ENCODE results near the gene GBX1. TPM values are rescaled to one million over a fixed set of nuclear protein-coding genes. Genes with fewer than 3 reads are reported as not detected.

The GBX1 gene
- polyA plus RNA-seq, 2 of the 4 experiments (the other 2 are of a cell fraction) = not detected

DNA sequence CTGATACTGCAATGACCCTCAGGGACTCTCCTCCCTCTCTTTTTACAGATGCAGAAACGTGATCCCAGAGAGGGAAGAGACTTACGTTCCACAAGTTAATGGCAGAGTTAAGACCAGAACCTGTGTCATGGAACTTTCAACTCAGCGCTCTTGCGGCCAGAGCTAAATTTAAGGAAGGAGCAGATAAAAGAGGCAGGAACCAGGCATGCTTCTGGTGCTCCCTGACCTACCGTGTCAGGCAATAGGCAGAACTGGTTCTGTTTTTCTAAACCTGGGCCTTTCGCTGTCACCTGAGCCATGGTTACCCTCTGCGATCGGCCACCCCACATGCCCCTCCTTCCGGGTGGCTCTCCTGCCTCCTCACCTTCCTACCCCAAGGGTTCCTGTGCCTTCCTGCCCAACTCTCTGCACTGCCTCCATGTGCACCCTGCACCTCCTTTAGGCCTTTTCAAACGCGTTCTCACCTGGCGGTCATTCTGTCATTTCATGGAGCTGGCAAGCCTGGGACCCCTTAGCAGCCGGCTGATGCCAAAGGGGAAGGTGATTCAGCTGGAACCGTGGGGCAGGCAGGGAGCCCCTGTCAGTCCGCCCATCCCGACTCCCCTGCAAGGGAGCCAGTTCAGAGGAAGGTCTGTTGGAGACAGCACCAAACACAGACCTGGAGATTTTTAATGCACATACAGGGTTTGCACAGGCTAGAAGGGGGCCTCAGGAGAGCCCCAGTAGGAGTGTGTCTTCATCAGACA, 7.7 kb upstream of the GBX1 start:
- TF ChIP-seq HDAC2 (IDR thresholded peaks at IDR 0.05) (no peak), SMC3 (IDR thresholded peaks at IDR 0.05) (no peak), BCL3 (IDR thresholded peaks at IDR 0.05) (no peak), CBX8 (IDR thresholded peaks at IDR 0.05) (no peak), GATA3 (IDR thresholded peaks at IDR 0.05; ENCODE audit: borderline replicate concordance) (no peak), RARB (CRISPR knock-in tag; IDR thresholded peaks at IDR 0.05) (no peak), NR3C1 (IDR thresholded peaks at IDR 0.05) (no peak), CHD4 (IDR thresholded peaks at IDR 0.05; ENCODE audit: borderline replicate concordance) (no peak), CTCF (IDR thresholded peaks at IDR 0.05) (no peak), ZC3H11A (IDR thresholded peaks at IDR 0.05) (no peak)
- TF ChIP-seq, protein P1, sequence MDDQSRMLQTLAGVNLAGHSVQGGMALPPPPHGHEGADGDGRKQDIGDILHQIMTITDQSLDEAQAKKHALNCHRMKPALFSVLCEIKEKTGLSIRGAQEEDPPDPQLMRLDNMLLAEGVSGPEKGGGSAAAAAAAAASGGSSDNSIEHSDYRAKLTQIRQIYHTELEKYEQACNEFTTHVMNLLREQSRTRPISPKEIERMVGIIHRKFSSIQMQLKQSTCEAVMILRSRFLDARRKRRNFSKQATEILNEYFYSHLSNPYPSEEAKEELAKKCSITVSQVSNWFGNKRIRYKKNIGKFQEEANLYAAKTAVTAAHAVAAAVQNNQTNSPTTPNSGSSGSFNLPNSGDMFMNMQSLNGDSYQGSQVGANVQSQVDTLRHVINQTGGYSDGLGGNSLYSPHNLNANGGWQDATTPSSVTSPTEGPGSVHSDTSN (IDR thresholded peaks at IDR 0.05) = no peak
- ChIA-PET POLR2A (no interaction called here), CTCF (interaction anchor here (0.6 to 5.3 kb wide), 9 partner anchors 8 to 581 kb away, joined by 3 to 34 read pairs (median 3); partner anchors contain the start of gene GBX1)
- WGBS (ENCODE audit: missing lambda C conversion rate) = 71% methylated on average over 15 of the region's 16 CpGs
- no peak for DNase-seq (ENCODE audit: low read depth in 1 of 2, low spot score in 1 of 2)
- Histone ChIP-seq H3K4me3 (no peak overlapping the region), H3K9me3 (no peaks in the 10 kb centered on the region), H3K4me2 (no peak overlapping the region), H3K4me1 (no peaks in the 10 kb centered on the region), H3K27ac (no peak overlapping the region)
- FAIRE-seq = no peak
- no peak for ATAC-seq

DNA sequence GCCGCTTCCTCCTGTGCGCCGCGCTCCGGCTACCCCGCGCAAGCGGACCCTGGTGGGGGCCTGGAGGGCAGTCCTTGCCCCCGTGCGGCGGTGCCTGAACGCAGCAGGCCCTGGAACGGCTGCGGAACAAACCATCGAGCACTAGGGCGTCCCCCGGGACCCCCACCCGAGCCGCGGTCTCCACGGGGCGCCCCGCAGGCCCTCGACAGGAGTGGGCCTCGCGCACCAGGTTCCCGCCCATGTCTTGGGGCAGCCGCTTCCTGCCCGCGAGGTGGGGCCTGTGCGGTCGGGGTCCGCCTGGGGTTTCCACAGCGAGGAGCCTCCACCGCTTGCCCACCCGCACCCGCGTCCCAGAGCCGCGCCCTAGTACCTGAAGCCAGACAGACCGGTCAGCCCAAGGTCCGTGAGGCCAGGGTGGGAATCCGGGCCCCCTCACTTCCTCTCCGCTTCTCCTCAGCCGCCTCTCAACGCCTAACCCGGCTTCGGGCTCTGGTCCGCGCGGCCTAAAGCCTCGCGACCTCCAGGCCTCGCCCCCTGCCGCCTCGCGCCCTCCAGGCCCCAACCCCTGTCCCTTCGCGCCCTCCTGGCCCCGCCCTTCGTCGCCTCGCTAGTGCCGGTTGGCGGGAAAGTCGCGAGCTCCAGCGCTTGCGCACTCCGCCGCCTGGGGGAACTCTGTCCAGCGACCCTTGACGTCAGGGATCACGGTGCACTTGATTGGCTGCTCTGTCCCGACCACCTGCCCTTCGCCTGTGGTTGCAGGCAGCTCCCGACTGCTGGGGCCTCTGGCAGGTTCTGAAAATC, 7.0 kb upstream of the GBX1 start:
- POLR2A ChIA-PET = no interaction called here
- TF ChIP-seq E2F6 (IDR thresholded peaks at IDR 0.05; ENCODE audit: borderline replicate concordance, low read depth) = no peak
- peak; percentile 83 for TF ChIP-seq RFX5 (IDR thresholded peaks at IDR 0.05)
- FAIRE-seq (no peak), ATAC-seq (no peak), DNase-seq (ENCODE audit: low read depth in 1 of 2, low spot score in 1 of 2) (no peak)
- Histone ChIP-seq H3K4me1 (no peaks in the 10 kb centered on the region), H3K4me2 (no peak overlapping the region), H3K9me3 (no peaks in the 10 kb centered on the region), H3K4me3 (no peak overlapping the region), H3K27ac (no peak overlapping the region)
- 87% methylated on average over 47 of the region's 77 CpGs for WGBS (ENCODE audit: missing lambda C conversion rate)
- CTCF ChIA-PET = interaction anchor here (0.9 to 5.3 kb wide), 5 partner anchors 12 to 275 kb away, joined by 3 to 34 read pairs (median 3); no protein-coding TSS in a partner anchor

GRCh38 chr7:151173386-151174245, 6.1 kb upstream of the GBX1 start:
- no peak for DNase-seq (ENCODE audit: low read depth in 1 of 2, low spot score in 1 of 2)
- Histone ChIP-seq H3K9me3 (no peaks in the 10 kb centered on the region), H3K4me2 (no peak overlapping the region), H3K4me3 (no peak overlapping the region), H3K27ac (no peak overlapping the region), H3K4me1 (no peaks in the 10 kb centered on the region)
- CTCF ChIA-PET = interaction anchor here (0.5 to 1.3 kb wide), 6 partner anchors 9 to 86 kb away, joined by 3 to 9 read pairs (median 4); no protein-coding TSS in a partner anchor
- no peak for TF ChIP-seq FOSL2 (IDR thresholded peaks at IDR 0.05)
- TF ChIP-seq FOSL2 (CRISPR knock-in tag; IDR thresholded peaks at IDR 0.05) = no peak
- no peak for TF ChIP-seq EHMT2 (IDR thresholded peaks at IDR 0.05; ENCODE audit: low read depth)
- TF ChIP-seq GATA3 (IDR thresholded peaks at IDR 0.05; ENCODE audit: borderline replicate concordance) = no peak
- no peak for TF ChIP-seq RAD21 (conservative IDR thresholded peaks at IDR 0.05 in 1 of 2, IDR thresholded peaks at IDR 0.05 in 1 of 2)
- TF ChIP-seq TP53 (CRISPR knock-in tag; IDR thresholded peaks at IDR 0.05) = no peak
- TF ChIP-seq KDM5A (IDR thresholded peaks at IDR 0.05) = no peak
- TF ChIP-seq MAFK (IDR thresholded peaks at IDR 0.05; ENCODE audit: partially characterized antibody) = no peak
- no peak for TF ChIP-seq MAZ (IDR thresholded peaks at IDR 0.05; ENCODE audit: borderline replicate concordance, low read depth, low read length)
- ATAC-seq = no peak
- POLR2A ChIA-PET = no interaction called here
- no peak for FAIRE-seq
- WGBS (ENCODE audit: missing lambda C conversion rate) = 66% methylated on average over 33 of the region's 43 CpGs
